Lower lobe of right lung (tissue), 2 donors: ENCODE results near the gene ZNF414. TPM values are rescaled to one million over a fixed set of nuclear protein-coding genes. Genes with fewer than 3 reads are reported as not detected.

Experiments used
- ATAC-seq, 2 donors: fragments of 200-7000 bp; cut with Tn5 transposase; one replicate each; pipeline ENCODE4 v1.9.1; 2020 to 2022; ENCODE audit warnings: mild to moderate bottlenecking in 2 of 2, moderate library complexity in 2 of 2
- DNase-seq: peaks from one replicate; pipeline ENCODE4 v3.0.0-alpha.2; 2020
- H3K27ac ChIP-seq: fragments of 200-600 bp; one replicate; pipeline ENCODE4 v1.8.0; 2022
- H3K27me3 ChIP-seq: fragments of 200-600 bp; one replicate; pipeline ENCODE4 v1.8.0; 2022; ENCODE audit warnings: low read depth
- H3K36me3 ChIP-seq: fragments of 200-600 bp; one replicate; pipeline ENCODE4 v1.8.0; 2022; ENCODE audit warnings: mild to moderate bottlenecking
- H3K4me1 ChIP-seq: fragments of 200-600 bp; one replicate; pipeline ENCODE4 v1.8.0; 2022
- H3K4me3 ChIP-seq: fragments of 200-600 bp; one replicate; pipeline ENCODE4 v1.8.0; 2022; ENCODE audit warnings: mild to moderate bottlenecking
- H3K9me3 ChIP-seq: fragments of 200-600 bp; one replicate; pipeline ENCODE4 v1.8.0; 2022
- CTCF ChIP-seq: fragments of 200-600 bp; IDR thresholded peaks from one replicate; pipeline ENCODE4 v1.8.0; 2022; ENCODE audit warnings: antibody characterized with exemption, mild to moderate bottlenecking
- intact Hi-C: fragments of 100-400 bp; cut with DNase I; formaldehyde crosslinking; loops from one replicate; pipeline ENCODE4 v1.11.0; 2022
- total RNA-seq: library from RNA; stranded (reverse); fragmentation: NEBNext Ultra II Directional; extraction: Animal tissue kit (Norgen Biotek cat#: 25700); gene quantifications from one replicate; pipeline ENCODE4 v1.2.1, GENCODE V29; 2021
- donor health status: DM: no; HTN: yes; CAD: no; lungs with severe emphysema.

Gene ZNF414
- total RNA-seq, 1 donor from 2014 or later: 21.6 TPM

DNA sequence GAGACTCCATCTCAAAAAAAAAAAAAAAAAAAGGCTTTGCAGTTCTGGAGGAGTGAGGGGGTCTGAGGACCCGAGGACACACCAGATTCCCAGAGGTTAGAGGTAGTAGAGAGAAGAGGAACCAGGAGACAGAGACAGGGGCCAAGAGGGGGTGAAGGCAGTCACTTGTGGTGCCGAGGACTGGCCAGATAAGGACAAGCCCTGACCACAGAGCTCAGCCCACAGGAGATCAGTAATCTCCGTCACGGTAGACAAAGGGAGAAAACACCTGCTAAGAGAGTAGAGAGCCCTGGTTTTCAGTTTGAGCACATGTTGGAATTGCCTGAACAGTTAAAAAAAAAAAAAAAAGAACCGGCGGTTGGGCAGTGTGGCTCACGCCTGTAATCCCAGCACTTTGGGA, 9.8 kb downstream of the ZNF414 start:
- intact Hi-C loops: no loop called here
- Histone ChIP-seq H3K9me3 (no peaks in the 10 kb centered on the region), H3K27me3 (no peaks in the 10 kb centered on the region), H3K36me3 (no peaks in the 10 kb centered on the region), H3K27ac (peak overlapping the region; percentile 31), H3K4me3 (no peak overlapping the region), H3K4me1 (peaks cover 23% of the 10 kb centered on the region)
- no peak for TF ChIP-seq CTCF
- ATAC-seq (no peak), DNase-seq (no peak)

GRCh38 chr19:8503510-8503909, 10.5 kb downstream of the ZNF414 start:
- Histone ChIP-seq H3K9me3 (no peaks in the 10 kb centered on the region), H3K4me1 (peaks cover 23% of the 10 kb centered on the region)

DNA sequence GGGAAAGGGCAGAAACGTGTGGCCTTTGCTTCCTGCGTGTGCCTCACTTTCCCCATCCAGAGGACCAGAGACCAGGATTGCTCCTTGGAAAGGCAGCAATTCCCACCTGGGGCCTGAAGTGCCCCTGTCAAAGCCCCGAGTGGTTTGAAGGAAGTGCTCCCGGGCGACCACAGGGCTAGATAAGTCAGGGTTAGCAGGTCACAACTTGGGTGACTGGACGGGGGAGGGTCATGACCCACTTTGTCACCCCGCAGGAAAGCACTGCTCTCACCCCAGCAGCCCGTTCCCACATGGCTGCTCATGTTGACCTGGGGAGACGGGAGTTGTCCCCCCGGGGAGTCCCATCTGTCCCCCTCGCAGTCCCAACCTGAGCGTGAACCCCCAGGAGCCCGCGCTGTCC, 12.0 kb downstream of the ZNF414 start:
- TF ChIP-seq CTCF: no peak
- Histone ChIP-seq H3K9me3 (no peaks in the 10 kb centered on the region), H3K27ac (peak overlapping the region; percentile 49), H3K4me1 (peaks cover 23% of the 10 kb centered on the region), H3K36me3 (no peaks in the 10 kb centered on the region), H3K27me3 (no peaks in the 10 kb centered on the region), H3K4me3 (peak overlapping the region; percentile 45)
- DNase-seq: no peak
- ATAC-seq: no peak
- intact Hi-C loops: no loop called here

More at GRCh38 chr19:8503510-8503909, 10.5 kb downstream of the ZNF414 start:
- peak overlapping the region; percentile 31 for H3K27ac ChIP-seq
- no peaks in the 10 kb centered on the region for H3K36me3 ChIP-seq
- DNase-seq (peak; percentile 72), ATAC-seq (peak; percentile 12 to 29)
- no peaks in the 10 kb centered on the region for H3K27me3 ChIP-seq
- no peak overlapping the region for H3K4me3 ChIP-seq
- intact Hi-C loops: no loop called here
- TF ChIP-seq CTCF: no peak

DNA sequence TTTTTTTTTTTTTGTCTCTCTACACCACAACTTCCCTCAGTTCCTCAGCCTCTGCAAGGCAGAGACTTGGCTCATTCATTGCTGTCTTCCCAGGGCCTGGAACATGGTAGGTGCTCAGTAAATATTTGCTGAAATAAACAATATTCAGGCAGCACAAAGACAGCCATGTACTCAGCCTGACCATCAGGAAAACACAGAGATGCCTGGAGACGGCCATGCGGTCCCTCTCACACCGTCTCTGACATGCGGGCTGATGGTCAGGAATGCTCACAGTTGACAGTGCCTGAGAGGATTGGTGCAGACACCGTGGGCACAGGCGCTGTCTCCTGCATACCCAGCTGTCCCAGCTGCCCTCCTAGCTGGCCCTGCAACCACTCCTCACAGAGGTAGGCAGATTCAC, 12.5 kb downstream of the ZNF414 start:
- intact Hi-C loops: no loop called here
- no peaks in the 10 kb centered on the region for H3K36me3 ChIP-seq
- no peaks in the 10 kb centered on the region for H3K9me3 ChIP-seq
- peaks cover 21% of the 10 kb centered on the region for H3K4me1 ChIP-seq
- ATAC-seq: no peak
- peak overlapping the region; percentile 49 for H3K27ac ChIP-seq
- H3K27me3 ChIP-seq: no peaks in the 10 kb centered on the region
- DNase-seq: no peak
- TF ChIP-seq CTCF: no peak
- peak overlapping the region; percentile 45 for H3K4me3 ChIP-seq

DNA sequence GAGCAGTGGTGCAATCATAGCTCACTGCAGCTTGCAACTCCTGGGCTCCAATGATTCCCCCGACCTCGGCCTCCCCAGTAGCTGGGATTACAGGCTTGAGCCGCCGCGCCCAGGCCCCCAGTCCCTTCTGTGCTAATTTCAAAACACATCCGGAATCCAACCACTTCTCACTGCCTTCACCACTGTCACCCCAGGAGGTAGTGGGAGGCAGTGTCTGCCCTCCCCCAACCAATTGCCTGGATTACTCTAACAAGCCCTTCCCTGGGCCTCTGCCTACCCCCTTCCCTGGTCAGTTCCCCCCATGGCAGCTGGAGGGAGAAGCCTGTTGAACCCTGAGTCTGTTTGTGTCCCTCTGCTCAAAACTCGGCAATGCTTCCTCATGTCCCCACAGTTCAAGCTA, 13.8 kb downstream of the ZNF414 start:
- peak overlapping the region; percentile 45 for H3K4me3 ChIP-seq
- H3K9me3 ChIP-seq: no peaks in the 10 kb centered on the region
- H3K4me1 ChIP-seq: peaks cover 8% of the 10 kb centered on the region
- H3K36me3 ChIP-seq: no peaks in the 10 kb centered on the region
- peak overlapping the region; percentile 36 for H3K27ac ChIP-seq
- H3K27me3 ChIP-seq: no peaks in the 10 kb centered on the region
- DNase-seq: peak; percentile 74
- intact Hi-C loops: no loop called here
- TF ChIP-seq CTCF: no peak
- ATAC-seq: peak; percentile 45 to 56
